Neural cell (in vitro differentiated cells): ENCODE results near the gene PIM3. TPM values are rescaled to one million over a fixed set of nuclear protein-coding genes. Genes with fewer than 3 reads are reported as not detected.

Source experiments
- H2AFZ ChIP-seq: fragments of 200-600, 300-800 bp; sonication (generic), shearing (Covaris generic); 2 replicates; pipeline ENCODE4 v1.6.0; 2014; ENCODE audit warnings: low read depth, mild to moderate bottlenecking, antibody characterized with exemption, low read length, moderate library complexity
- H3F3A ChIP-seq: fragments of 200-600 bp; shearing (Covaris generic); 2 replicates; pipeline ENCODE4 v1.6.1; 2016; ENCODE audit warnings: mild to moderate bottlenecking, moderate library complexity, mixed read lengths, antibody characterized with exemption, low read length; ENCODE audit not compliant: insufficient read depth, poor library complexity, severe bottlenecking
- H3K27ac ChIP-seq: fragments of 200-600, 300-800 bp; sonication (generic), shearing (Covaris generic); 2 replicates; pipeline ENCODE4 v1.5.1; 2014; ENCODE audit warnings: mild to moderate bottlenecking, low read length, moderate library complexity
- H3K27me3 ChIP-seq: fragments of 300-800, 200-600 bp; sonication (generic), shearing (Covaris generic); 2 replicates; pipeline ENCODE4 v1.6.0; 2014; ENCODE audit warnings: mild to moderate bottlenecking, low read depth, low read length, moderate library complexity; ENCODE audit not compliant: insufficient read depth
- H3K36me3 ChIP-seq: fragments of 300-800, 200-600 bp; sonication (generic), shearing (Covaris generic); 2 replicates; pipeline ENCODE4 v1.5.1; 2014; ENCODE audit warnings: mild to moderate bottlenecking, antibody characterized with exemption, low read length, moderate library complexity; ENCODE audit not compliant: insufficient read depth
- H3K4me2 ChIP-seq: fragments of 300-800, 200-600 bp; sonication (generic), shearing (Covaris generic); 2 replicates; pipeline ENCODE4 v1.6.0; 2014; ENCODE audit warnings: mild to moderate bottlenecking, low read length
- H3K4me3 ChIP-seq: fragments of 300-800, 200-600 bp; sonication (generic), shearing (Covaris generic); 2 replicates; pipeline ENCODE4 v1.5.1; 2014; ENCODE audit warnings: mild to moderate bottlenecking, low read length, moderate library complexity
- H3K79me2 ChIP-seq: fragments of 200-600 bp; shearing (Covaris generic); replicated peaks from 2 replicates; pipeline ENCODE4 v1.6.0; 2014; ENCODE audit warnings: mild to moderate bottlenecking, low read length, moderate library complexity; ENCODE audit not compliant: insufficient read depth
- H3K9ac ChIP-seq: fragments of 300-800, 200-600 bp; sonication (generic), shearing (Covaris generic); 2 replicates; pipeline ENCODE4 v1.6.1; 2016; ENCODE audit warnings: mild to moderate bottlenecking, low read length, mixed read lengths
- H3K9me2 ChIP-seq: fragments of 200-600 bp; shearing (Covaris generic); 2 replicates; pipeline ENCODE4 v1.6.1; 2016; ENCODE audit warnings: mild to moderate bottlenecking, low read length, mixed read lengths; ENCODE audit not compliant: insufficient read depth
- H3K9me3 ChIP-seq: fragments of 200-600, 300-800 bp; sonication (generic), shearing (Covaris generic); 2 replicates; pipeline ENCODE4 v1.6.1; 2016; ENCODE audit warnings: mild to moderate bottlenecking, mixed run types, low read length, moderate library complexity, mixed read lengths
- H4K20me1 ChIP-seq: fragments of 200-600 bp; shearing (Covaris generic); 2 replicates; pipeline ENCODE4 v1.6.1; 2016; ENCODE audit warnings: mild to moderate bottlenecking, mixed run types; ENCODE audit not compliant: insufficient read depth
- CTCF ChIP-seq: fragments of 450-650 bp; IDR thresholded peaks from 2 replicates; pipeline ENCODE4 v1.5.1; 2014; ENCODE audit warnings: antibody characterized with exemption, mild to moderate bottlenecking, moderate library complexity; ENCODE audit not compliant: poor library complexity, severe bottlenecking
- EP300 ChIP-seq: fragments of 450-650 bp; conservative IDR thresholded peaks from 2 replicates; pipeline ENCODE4 v1.6.1; 2014; ENCODE audit warnings: antibody characterized with exemption, mild to moderate bottlenecking, moderate library complexity; ENCODE audit not compliant: poor library complexity, severe bottlenecking
- EZH2 ChIP-seq: fragments of 200-600, 300-800 bp; shearing (Covaris generic), sonication (generic); IDR thresholded peaks from 2 replicates; pipeline ENCODE4 v1.6.1; 2014; ENCODE audit warnings: antibody characterized with exemption, low read length, borderline replicate concordance, mild to moderate bottlenecking; ENCODE audit not compliant: insufficient read depth, poor library complexity, severe bottlenecking
- MXI1 ChIP-seq: fragments of 450-650 bp; conservative IDR thresholded peaks from 2 replicates; pipeline ENCODE4 v1.6.1; 2014; ENCODE audit warnings: antibody characterized with exemption, mild to moderate bottlenecking; ENCODE audit not compliant: poor library complexity, severe bottlenecking
- POLR2AphosphoS5 ChIP-seq: IDR thresholded peaks from 2 replicates; pipeline ENCODE4 v1.6.1; 2012
- RAD21 ChIP-seq: fragments of 450-650 bp; conservative IDR thresholded peaks from 2 replicates; pipeline ENCODE4 v1.6.1; 2014; ENCODE audit warnings: antibody characterized with exemption, mild to moderate bottlenecking, moderate library complexity
- REST ChIP-seq: IDR thresholded peaks from 2 replicates; pipeline ENCODE4 v1.6.1; 2012; ENCODE audit warnings: borderline replicate concordance
- SMC3 ChIP-seq: fragments of 450-650 bp; conservative IDR thresholded peaks from 2 replicates; pipeline ENCODE4 v1.6.1; 2014; ENCODE audit warnings: antibody characterized with exemption, mild to moderate bottlenecking, moderate library complexity; ENCODE audit not compliant: poor library complexity
- TAF1 ChIP-seq: IDR thresholded peaks from 2 replicates; pipeline ENCODE4 v1.6.1; 2012; ENCODE audit warnings: low read depth
- polyA plus RNA-seq: library from polyadenylated mRNA; depleted of rRNA; stranded (reverse); fragments of >200 nt; gene quantifications from 2 replicates; pipeline ENCODE4 v1.2.3, GENCODE V29; 2014

Gene PIM3
- polyA plus RNA-seq, 1 donor from 2014 or later: 28.7 TPM

GRCh38 chr22:50004918-50005317 is 44.3 kb downstream of the PIM3 start:
- no peak for TF ChIP-seq RAD21
- TF ChIP-seq EZH2: no peak
- no peak for TF ChIP-seq CTCF
- TF ChIP-seq POLR2AphosphoS5: no peak
- TF ChIP-seq EP300: no peak
- no peak for TF ChIP-seq TAF1
- no peak for TF ChIP-seq SMC3
- TF ChIP-seq MXI1: no peak
- TF ChIP-seq REST: no peak
- no peaks in the 10 kb centered on the region for H3K9me3 ChIP-seq
- H3K79me2 ChIP-seq: no peaks in the 10 kb centered on the region
- H2AFZ ChIP-seq: no peak overlapping the region
- no peak overlapping the region for H3K9ac ChIP-seq
- no peak overlapping the region for H3K27ac ChIP-seq
- no peaks in the 10 kb centered on the region for H3K36me3 ChIP-seq
- H3K4me3 ChIP-seq: no peak overlapping the region
- no peaks in the 10 kb centered on the region for H4K20me1 ChIP-seq
- no peaks in the 10 kb centered on the region for H3F3A ChIP-seq
- H3K27me3 ChIP-seq: peaks cover 6% of the 10 kb centered on the region
- no peaks in the 10 kb centered on the region for H3K9me2 ChIP-seq
- H3K4me2 ChIP-seq: no peak overlapping the region

- H3K36me3 ChIP-seq: no peaks in the 10 kb centered on the region
- H3K79me2 ChIP-seq: no peaks in the 10 kb centered on the region
- H3F3A ChIP-seq: no peaks in the 10 kb centered on the region
- H3K4me2 ChIP-seq: no peak overlapping the region
- H3K9me2 ChIP-seq: no peaks in the 10 kb centered on the region
- TF ChIP-seq TAF1 (no peak), MXI1 (no peak), RAD21 (no peak), EZH2 (no peak), POLR2AphosphoS5 (no peak), REST (no peak), SMC3 (no peak), EP300 (no peak), CTCF (no peak)
- no peaks in the 10 kb centered on the region for H4K20me1 ChIP-seq
- no peak overlapping the region for H3K4me3 ChIP-seq
- H3K27ac ChIP-seq: no peak overlapping the region
- no peak overlapping the region for H2AFZ ChIP-seq
- peaks cover 11% of the 10 kb centered on the region for H3K27me3 ChIP-seq
- H3K9me3 ChIP-seq: no peaks in the 10 kb centered on the region
- H3K9ac ChIP-seq: no peak overlapping the region
Measured at GRCh38 chr22:50007057-50007511, 46.5 kb downstream of the PIM3 start.
